Glomerular visceral epithelial cell (primary cell): Measurements from ENCODE around the gene RER1.

Experiments
- DNase-seq: peaks from one replicate; pipeline ENCODE4 v3.0.0-alpha.2; 2016; ENCODE audit errors: extremely low spot score

RER1 gene, protein sequence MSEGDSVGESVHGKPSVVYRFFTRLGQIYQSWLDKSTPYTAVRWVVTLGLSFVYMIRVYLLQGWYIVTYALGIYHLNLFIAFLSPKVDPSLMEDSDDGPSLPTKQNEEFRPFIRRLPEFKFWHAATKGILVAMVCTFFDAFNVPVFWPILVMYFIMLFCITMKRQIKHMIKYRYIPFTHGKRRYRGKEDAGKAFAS

DNA sequence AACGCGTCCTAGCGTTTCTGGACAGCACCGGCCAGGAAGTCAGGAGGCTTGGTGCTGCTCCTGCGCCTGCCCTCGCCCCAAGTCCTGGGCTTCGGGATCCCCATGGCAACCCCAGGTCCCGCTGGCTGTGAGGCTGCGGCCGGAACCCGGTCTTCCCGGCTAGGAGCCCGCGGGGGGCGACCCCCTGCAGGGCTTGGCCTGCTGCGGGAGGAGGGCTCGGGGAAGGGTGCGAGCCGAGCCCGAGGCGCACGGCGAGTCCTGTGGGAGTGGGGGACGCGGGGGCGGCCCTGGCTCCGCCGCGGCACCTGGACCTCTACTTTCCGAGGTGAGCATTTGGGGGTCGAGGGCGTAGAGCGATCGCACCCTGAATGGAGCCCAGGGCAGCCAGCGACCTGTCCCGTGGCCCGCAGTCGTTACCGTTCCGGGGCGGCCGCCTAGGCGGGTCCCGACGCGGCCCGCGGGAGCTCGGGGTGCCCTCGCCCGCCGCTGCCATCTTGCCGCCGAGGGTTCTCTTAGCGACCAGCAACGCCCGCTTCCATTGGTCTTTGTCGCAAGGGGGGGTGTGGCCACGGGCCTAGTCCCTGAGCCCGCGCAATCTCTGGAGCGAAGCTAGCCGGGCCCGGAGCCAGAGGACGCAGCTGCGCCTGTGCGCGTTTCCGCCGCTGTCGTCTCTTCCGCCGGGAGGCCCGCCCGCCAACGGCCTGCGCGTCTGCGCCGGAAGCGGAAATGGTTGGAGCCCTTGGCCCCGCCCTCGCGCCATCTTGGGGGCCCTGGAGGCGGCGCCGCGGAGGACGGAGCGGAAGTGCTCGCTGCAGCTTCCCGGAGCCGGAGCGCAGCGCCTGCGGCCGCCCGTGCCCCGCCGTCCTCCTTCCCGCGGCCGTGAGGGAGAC lies at the start of gene RER1, which contains the start of gene MORN1:
TSS of gene RER1 (plus strand) at position 801 of the 890 bp plus-strand sequence. CDS start 3,950 bp downstream, outside the sequence.
TSS of gene MORN1 (minus strand) at position 514 of the 890 bp plus-strand sequence. CDS start at position 493, 21 bp downstream.
- peak; percentile 98 for DNase-seq

DNA sequence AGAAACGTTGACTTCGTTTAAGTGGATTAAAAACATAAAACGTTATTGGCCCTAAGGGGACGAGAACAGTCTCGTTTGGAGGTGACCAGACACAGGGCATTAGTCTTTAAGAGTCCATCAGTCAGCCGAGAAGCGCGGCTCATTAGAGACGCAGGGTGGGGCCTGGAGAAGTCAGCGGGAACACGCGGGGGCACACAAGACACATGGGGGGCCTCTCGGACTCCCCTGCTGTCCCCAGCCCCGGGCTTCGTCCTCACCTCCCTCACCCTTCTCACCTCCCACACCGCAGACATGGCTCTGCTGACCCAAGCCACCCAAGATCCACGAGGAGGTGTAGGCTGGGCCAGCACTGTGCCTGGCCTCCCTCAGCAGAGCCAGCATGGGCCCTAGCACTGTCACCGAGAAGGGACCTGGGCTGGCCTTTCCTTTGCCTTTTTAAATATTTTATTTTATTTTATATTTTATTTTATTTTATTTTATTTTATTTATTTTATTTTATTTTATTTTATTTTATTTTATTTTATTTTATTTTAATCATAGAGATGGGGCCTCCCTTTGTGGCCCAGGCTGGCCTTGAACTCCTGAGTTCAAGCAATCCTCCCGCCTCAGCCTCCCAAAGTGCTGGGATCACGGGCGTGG lies 49.1 kb upstream of the RER1 start:
- DNase-seq = no peak

DNA sequence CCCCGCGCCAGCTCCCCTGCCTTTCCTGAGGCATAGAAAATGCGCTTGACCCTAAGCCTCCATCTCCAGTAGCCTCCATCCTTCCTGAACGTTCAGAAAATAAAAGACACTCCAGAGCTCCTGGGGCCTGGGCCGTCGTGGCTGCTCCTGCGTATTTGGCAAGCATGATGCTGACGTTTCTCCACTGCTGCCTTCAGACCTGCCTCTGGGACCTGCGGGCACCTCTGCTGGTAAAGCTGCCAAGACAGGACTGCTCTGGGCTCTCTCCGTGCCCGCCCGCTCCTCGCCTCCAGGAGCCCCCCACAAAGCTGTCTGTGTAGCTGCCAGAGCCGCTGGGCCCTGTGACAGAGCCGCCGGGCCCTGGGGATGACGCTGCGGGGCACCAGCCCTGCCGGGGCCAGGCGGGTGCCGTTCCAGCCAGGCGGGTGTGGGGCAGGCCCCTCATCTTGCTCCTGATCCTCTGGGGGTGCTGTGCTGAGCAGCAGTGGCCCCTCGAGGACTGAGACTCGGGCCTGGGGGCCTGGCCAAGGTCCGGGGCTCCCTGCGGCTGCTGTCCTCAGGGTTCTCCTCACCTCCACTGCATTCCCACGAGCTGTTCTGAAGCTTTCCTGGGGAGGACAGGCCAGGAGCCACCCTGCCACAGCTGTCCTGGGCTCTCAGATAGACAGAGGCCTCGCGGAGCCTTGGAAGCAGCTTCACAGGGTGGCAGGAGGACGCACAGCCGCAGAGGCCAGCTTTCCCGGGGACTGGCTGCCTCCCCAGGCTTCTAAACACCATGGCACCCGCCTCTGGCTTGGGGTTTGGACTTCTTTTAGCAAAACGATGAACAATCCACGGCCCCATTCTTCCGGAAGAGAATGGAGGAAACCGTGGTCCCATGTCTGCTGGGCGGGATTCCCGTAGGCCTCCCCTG lies 48.4 kb upstream of the RER1 start:
- no peak for DNase-seq

GRCh38 chr1:2344121-2344681 lies 47.4 kb upstream of the RER1 start:
- DNase-seq = no peak

DNA sequence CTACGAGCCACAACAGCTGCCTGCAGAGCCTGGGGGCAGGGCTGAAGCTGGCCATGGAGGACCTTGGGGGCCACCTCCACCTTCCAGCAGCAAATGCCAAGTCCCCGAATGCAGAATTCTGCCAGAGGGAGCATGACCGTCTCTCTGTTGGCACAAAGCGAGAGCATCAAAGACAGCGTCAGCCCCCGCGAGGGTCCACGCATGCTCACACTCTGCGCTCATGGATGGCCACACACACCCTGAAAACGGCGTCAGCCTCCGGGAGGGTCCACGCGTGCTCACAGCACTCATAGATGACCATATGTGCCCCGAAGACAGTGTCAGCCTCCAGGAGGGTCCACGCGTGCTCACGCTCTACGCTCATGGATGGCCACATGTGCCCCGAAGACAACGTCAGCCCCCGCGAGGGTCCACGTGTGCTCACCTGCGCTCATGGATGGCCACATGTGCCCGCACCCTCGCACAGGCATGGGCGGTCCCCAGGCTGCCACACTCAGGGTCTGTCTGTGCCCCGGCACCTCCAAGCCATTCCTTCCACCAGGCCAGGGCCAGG lies 46.8 kb upstream of the RER1 start:
- DNase-seq = no peak

- DNase-seq = no peak
Measured at GRCh38 chr1:2345297-2346075, 46.2 kb upstream of the RER1 start.

- no peak for DNase-seq
Measured at GRCh38 chr1:2346691-2347408, 44.8 kb upstream of the RER1 start.

DNA sequence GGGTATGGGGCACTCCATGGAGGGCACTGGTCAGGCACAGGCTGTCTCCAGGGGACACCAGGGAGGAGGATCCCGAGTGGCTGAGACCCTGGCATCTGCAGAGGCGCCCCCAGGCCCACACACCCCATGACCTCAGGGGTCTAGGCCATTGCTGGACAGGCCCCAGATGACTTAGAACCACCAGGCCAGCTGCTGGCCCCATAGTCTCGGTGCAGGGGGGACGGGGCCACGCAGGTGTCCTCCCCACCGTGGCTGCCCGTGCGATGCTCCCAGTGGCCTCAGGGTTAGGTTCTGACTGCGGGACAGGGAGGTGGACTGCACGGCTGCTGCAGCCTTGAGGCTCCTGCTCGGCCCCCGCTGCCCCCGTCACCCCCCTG lies 44.2 kb upstream of the RER1 start:
- no peak for DNase-seq

DNA sequence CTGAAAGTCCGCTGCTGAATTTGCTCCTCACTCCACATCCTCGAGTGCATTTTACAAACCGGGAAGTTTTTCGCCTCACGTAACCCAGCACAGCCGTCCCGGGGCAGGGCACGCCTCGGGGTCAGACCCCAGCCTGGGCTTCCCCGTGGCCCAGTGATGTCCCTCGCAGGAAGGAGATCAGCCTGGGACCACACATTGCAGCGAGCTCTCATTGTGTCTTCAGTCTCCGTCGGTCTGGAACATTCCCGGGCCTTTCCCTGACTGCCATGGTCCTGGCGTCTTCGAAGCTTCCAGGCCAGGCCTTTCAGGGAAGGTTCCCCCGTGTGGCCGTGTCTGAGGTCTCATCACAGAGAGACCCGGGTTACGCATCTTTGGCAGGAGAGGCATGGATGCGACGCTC lies 43.7 kb upstream of the RER1 start:
- no peak for DNase-seq

- no peak for DNase-seq
Measured at GRCh38 chr1:2348346-2349325, 43.0 kb upstream of the RER1 start.

DNA sequence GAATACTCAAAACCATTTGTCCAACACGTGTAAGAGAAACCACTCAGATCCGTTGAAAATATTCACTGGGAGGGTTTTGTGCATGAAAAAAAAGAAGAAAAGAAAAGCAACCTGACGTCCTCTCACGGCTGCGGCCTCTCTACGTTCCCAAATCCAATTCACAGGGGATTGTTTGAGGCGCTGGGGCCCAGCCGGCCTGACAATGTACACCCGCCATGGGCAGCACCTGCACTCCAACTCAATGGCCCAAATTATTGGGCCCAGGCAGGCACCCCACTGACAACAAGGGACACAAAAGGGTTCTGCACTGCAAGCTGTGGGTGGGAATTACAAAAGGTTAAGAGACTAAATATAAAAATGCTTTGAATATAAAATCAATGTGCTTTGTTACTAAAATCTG lies 41.8 kb upstream of the RER1 start:
- no peak for DNase-seq

- DNase-seq = no peak
Measured at GRCh38 chr1:2350501-2350900, 41.1 kb upstream of the RER1 start.

- DNase-seq = no peak
Measured at GRCh38 chr1:2350911-2351655, 40.6 kb upstream of the RER1 start.

- DNase-seq = no peak
Measured at GRCh38 chr1:2351723-2352122, 39.9 kb upstream of the RER1 start.

- no peak for DNase-seq
Measured at GRCh38 chr1:2352341-2352896, 39.2 kb upstream of the RER1 start.

GRCh38 chr1:2352897-2353550 lies 38.6 kb upstream of the RER1 start:
- no peak for DNase-seq
